Activated CD4-positive, alpha-beta memory T cell treated with anti-CD3 and anti-CD28 coated beads, Interleukin-2, amount 10 ng/mL, durations not matched to agents 7 days and 5 days (primary cell): ENCODE data around the gene LIG1. TPM values are rescaled to one million over a fixed set of nuclear protein-coding genes. Genes with fewer than 3 reads are reported as not detected.

Source experiments
- CTCF ChIA-PET: fragments of 350-600 bp; sonication (Branson Sonifier 250); formaldehyde crosslinking; loops from one replicate; lab custom pipeline; 2021; ENCODE audit warnings: antibody characterized with exemption, inconsistent platforms; lab: Charles Lee
- POLR2A ChIA-PET: fragments of 350-600 bp; sonication (Branson Sonifier 250); formaldehyde crosslinking; loops from one replicate; lab custom pipeline; 2021; ENCODE audit warnings: antibody characterized with exemption; lab: Charles Lee
- DNase-seq: peaks from one replicate; pipeline ENCODE4 v3.0.0-alpha.2; 2020
- H3K27ac Mint-ChIP-seq: one replicate; pipeline ENCODE4 v1.8.0; 2021; ENCODE audit warnings: mild to moderate bottlenecking, mixed read lengths
- H3K27me3 Mint-ChIP-seq: one replicate; pipeline ENCODE4 v1.8.0; 2021; ENCODE audit warnings: mixed read lengths
- H3K36me3 Mint-ChIP-seq: one replicate; pipeline ENCODE4 v1.8.0; 2021; ENCODE audit warnings: low read depth, mixed read lengths
- H3K4me1 Mint-ChIP-seq: one replicate; pipeline ENCODE4 v1.8.0; 2021; ENCODE audit warnings: mixed read lengths
- H3K4me3 Mint-ChIP-seq: one replicate; pipeline ENCODE4 v1.8.0; 2021; ENCODE audit warnings: mild to moderate bottlenecking, mixed read lengths
- H3K9me3 Mint-ChIP-seq: one replicate; pipeline ENCODE4 v1.8.0; 2021; ENCODE audit warnings: mixed read lengths
- total RNA-seq, 2 experiments: library from RNA; stranded (reverse); gene quantifications; one replicate each; pipeline ENCODE4 v1.2.3, GENCODE V29; 2021

Gene LIG1
- total RNA-seq, 2 experiments from 2014 or later = 137 to 146 TPM

- POLR2A ChIA-PET = interaction anchor here (0.9 to 1.3 kb wide), 3 partner anchors 10 to 85 kb away, joined by 3 to 4 read pairs (median 4); no protein-coding TSS in a partner anchor
- Mint-ChIP-seq H3K4me1 (peaks cover 43% of the 10 kb centered on the region), H3K9me3 (no peaks in the 10 kb centered on the region), H3K27me3 (no peaks in the 10 kb centered on the region), H3K4me3 (no peak overlapping the region), H3K36me3 (peaks cover 51% of the 10 kb centered on the region), H3K27ac (peak overlapping the region; percentile 47)
- CTCF ChIA-PET = interaction anchor here (1.1 kb wide), 1 partner anchor 86 kb away, joined by 4 read pairs; no protein-coding TSS in a partner anchor
- no peak for DNase-seq
Observed at GRCh38 chr19:48174445-48175030, 4.4 kb upstream of the LIG1 start.

- ChIA-PET POLR2A (interaction anchor here (1.4 to 3.6 kb wide), 7 partner anchors 12 to 84 kb away, joined by 4 to 22 read pairs (median 7); partner anchors contain the start of genes CARD8 and PLA2G4C), CTCF (interaction anchor here (1.3 to 1.4 kb wide), 2 partner anchors 23 to 88 kb away, joined by 3 to 5 read pairs; no protein-coding TSS in a partner anchor)
- peak overlapping the region; percentile 97 for H3K4me3 Mint-ChIP-seq
- no peaks in the 10 kb centered on the region for H3K27me3 Mint-ChIP-seq
- peaks cover 61% of the 10 kb centered on the region for H3K4me1 Mint-ChIP-seq
- peaks cover 34% of the 10 kb centered on the region for H3K36me3 Mint-ChIP-seq
- no peaks in the 10 kb centered on the region for H3K9me3 Mint-ChIP-seq
- peak overlapping the region; percentile 94 for H3K27ac Mint-ChIP-seq
- DNase-seq = no peak
Observed at GRCh38 chr19:48171710-48172109, 1.6 kb upstream of the LIG1 start.

- Mint-ChIP-seq H3K4me3 (peak overlapping the region; percentile 97), H3K9me3 (no peaks in the 10 kb centered on the region), H3K27me3 (no peaks in the 10 kb centered on the region), H3K4me1 (peaks cover 61% of the 10 kb centered on the region), H3K27ac (peak overlapping the region; percentile 94), H3K36me3 (peaks cover 33% of the 10 kb centered on the region)
- DNase-seq = peak; percentile 21
- POLR2A ChIA-PET = interaction anchor here (0.8 to 3.6 kb wide), 11 partner anchors 9 to 687 kb away, joined by 3 to 22 read pairs (median 7); partner anchors contain the start of genes CARD8, KPTN and PLA2G4C
- CTCF ChIA-PET = interaction anchor here (1.3 to 1.4 kb wide), 3 partner anchors 23 to 89 kb away, joined by 3 to 5 read pairs (median 5); no protein-coding TSS in a partner anchor
Observed at GRCh38 chr19:48170817-48171347, 738 bp upstream of the LIG1 start.

GRCh38 chr19:48169578-48169938 lies 586 bp downstream of the LIG1 start:
- peak; percentile 92 for DNase-seq
- CTCF ChIA-PET = interaction anchor here (0.7 to 1.4 kb wide), 3 partner anchors 17 to 1979 kb away, joined by 4 to 5 read pairs (median 4); partner anchors contain the start of gene CARD8
- Mint-ChIP-seq H3K4me1 (peaks cover 50% of the 10 kb centered on the region), H3K4me3 (peak overlapping the region; percentile 97), H3K9me3 (no peaks in the 10 kb centered on the region), H3K27me3 (no peaks in the 10 kb centered on the region), H3K27ac (peak overlapping the region; percentile 94), H3K36me3 (peaks cover 26% of the 10 kb centered on the region)
- POLR2A ChIA-PET = interaction anchor here (0.9 to 3.6 kb wide), 6 partner anchors 16 to 152 kb away, joined by 3 to 14 read pairs (median 8); partner anchors contain the start of genes CARD8 and PLA2G4C

GRCh38 chr19:48168689-48169088 lies 1.5 kb downstream of the LIG1 start:
- Mint-ChIP-seq H3K36me3 (peaks cover 27% of the 10 kb centered on the region), H3K4me1 (peaks cover 43% of the 10 kb centered on the region), H3K4me3 (peak overlapping the region; percentile 97), H3K27ac (peak overlapping the region; percentile 94), H3K27me3 (no peaks in the 10 kb centered on the region), H3K9me3 (no peaks in the 10 kb centered on the region)
- ChIA-PET POLR2A (interaction anchor here (0.9 to 2.3 kb wide), 3 partner anchors 15 to 153 kb away, joined by 3 to 11 read pairs (median 5); a partner anchor contains a TSS), CTCF (interaction anchor here (0.9 kb wide), 1 partner anchor 16 kb away, joined by 4 read pairs; no protein-coding TSS in a partner anchor)
- no peak for DNase-seq

GRCh38 chr19:48158210-48158790 lies 11.8 kb downstream of the LIG1 start:
- CTCF ChIA-PET = no interaction called here
- peaks cover 57% of the 10 kb centered on the region for H3K36me3 Mint-ChIP-seq
- POLR2A ChIA-PET = no interaction called here
- H3K27ac Mint-ChIP-seq = no peak overlapping the region
- no peaks in the 10 kb centered on the region for H3K27me3 Mint-ChIP-seq
- no peaks in the 10 kb centered on the region for H3K4me1 Mint-ChIP-seq
- no peak for DNase-seq
- no peaks in the 10 kb centered on the region for H3K9me3 Mint-ChIP-seq
- H3K4me3 Mint-ChIP-seq = no peak overlapping the region

- Mint-ChIP-seq H3K4me3 (no peak overlapping the region), H3K9me3 (no peaks in the 10 kb centered on the region), H3K27ac (peak overlapping the region; percentile 10), H3K36me3 (peaks cover 50% of the 10 kb centered on the region), H3K4me1 (peaks cover 1% of the 10 kb centered on the region), H3K27me3 (no peaks in the 10 kb centered on the region)
- DNase-seq = no peak
- ChIA-PET POLR2A (interaction anchor here (2.2 kb wide), 1 partner anchor 15 kb away, joined by 5 read pairs; no protein-coding TSS in a partner anchor), CTCF (interaction anchor here (0.6 to 7.1 kb wide), 4 partner anchors 29 to 1982 kb away, joined by 3 to 59 read pairs (median 3); partner anchors contain the start of gene PLA2G4C)
Observed at GRCh38 chr19:48154003-48154402, 16.1 kb downstream of the LIG1 start.

- Mint-ChIP-seq H3K4me1 (peaks cover 1% of the 10 kb centered on the region), H3K36me3 (peaks cover 53% of the 10 kb centered on the region), H3K27ac (no peak overlapping the region), H3K27me3 (no peaks in the 10 kb centered on the region), H3K4me3 (no peak overlapping the region), H3K9me3 (no peaks in the 10 kb centered on the region)
- DNase-seq = peak; percentile 74
- CTCF ChIA-PET = interaction anchor here (0.8 to 7.1 kb wide), 5 partner anchors 17 to 189 kb away, joined by 4 to 59 read pairs (median 5); partner anchors contain the start of gene PLA2G4C
- POLR2A ChIA-PET = no interaction called here
Observed at GRCh38 chr19:48152551-48152950, 17.6 kb downstream of the LIG1 start.

- no peaks in the 10 kb centered on the region for H3K27me3 Mint-ChIP-seq
- peaks cover 1% of the 10 kb centered on the region for H3K4me1 Mint-ChIP-seq
- H3K9me3 Mint-ChIP-seq = no peaks in the 10 kb centered on the region
- DNase-seq = no peak
- H3K27ac Mint-ChIP-seq = no peak overlapping the region
- ChIA-PET POLR2A (interaction anchor here (1.3 kb wide), 1 partner anchor 8 kb away, joined by 3 read pairs; no protein-coding TSS in a partner anchor), CTCF (interaction anchor here (7.1 kb wide), 1 partner anchor 40 kb away, joined by 59 read pairs; the partner anchor contains the start of gene PLA2G4C)
- H3K36me3 Mint-ChIP-seq = peaks cover 38% of the 10 kb centered on the region
- H3K4me3 Mint-ChIP-seq = no peak overlapping the region
Observed at GRCh38 chr19:48149430-48149829, 20.7 kb downstream of the LIG1 start.

GRCh38 chr19:48148576-48148975 lies 21.6 kb downstream of the LIG1 start:
- ChIA-PET POLR2A (no interaction called here), CTCF (no interaction called here)
- no peak overlapping the region for H3K4me3 Mint-ChIP-seq
- H3K27me3 Mint-ChIP-seq = no peaks in the 10 kb centered on the region
- H3K4me1 Mint-ChIP-seq = peaks cover 1% of the 10 kb centered on the region
- no peak overlapping the region for H3K27ac Mint-ChIP-seq
- H3K9me3 Mint-ChIP-seq = no peaks in the 10 kb centered on the region
- DNase-seq = no peak
- peaks cover 39% of the 10 kb centered on the region for H3K36me3 Mint-ChIP-seq

GRCh38 chr19:48147597-48148175 lies 22.5 kb downstream of the LIG1 start:
- Mint-ChIP-seq H3K27me3 (no peaks in the 10 kb centered on the region), H3K4me3 (no peak overlapping the region), H3K4me1 (peaks cover 1% of the 10 kb centered on the region), H3K27ac (no peak overlapping the region), H3K9me3 (no peaks in the 10 kb centered on the region), H3K36me3 (peaks cover 46% of the 10 kb centered on the region)
- POLR2A ChIA-PET = interaction anchor here (2.0 kb wide), 1 partner anchor 37 kb away, joined by 6 read pairs; the partner anchor contains the start of gene PLA2G4C
- CTCF ChIA-PET = interaction anchor here (1.0 kb wide), 1 partner anchor 112 kb away, joined by 3 read pairs; no protein-coding TSS in a partner anchor
- no peak for DNase-seq

GRCh38 chr19:48139053-48139452 lies 31.1 kb downstream of the LIG1 start:
- H3K27ac Mint-ChIP-seq = no peak overlapping the region
- H3K9me3 Mint-ChIP-seq = no peaks in the 10 kb centered on the region
- no peaks in the 10 kb centered on the region for H3K27me3 Mint-ChIP-seq
- ChIA-PET POLR2A (no interaction called here), CTCF (no interaction called here)
- H3K36me3 Mint-ChIP-seq = peaks cover 51% of the 10 kb centered on the region
- no peak for DNase-seq
- no peak overlapping the region for H3K4me3 Mint-ChIP-seq
- no peaks in the 10 kb centered on the region for H3K4me1 Mint-ChIP-seq
